Measurements from ENCODE around the gene STAT4. TPM values are rescaled to one million over a fixed set of nuclear protein-coding genes. Genes with fewer than 3 reads are reported as not detected.

STAT4 gene
- total RNA-seq, 1 experiment from 2014 or later = 0.71 TPM

- Histone ChIP-seq H3K4me1 (ENCODE audit: insufficient read depth, low read length, poor library complexity, severe bottlenecking) (peaks cover 9% of the 10 kb centered on the region), H3K4me3 (ENCODE audit: low read depth, low read length, poor library complexity, severe bottlenecking) (no peak overlapping the region), H3K36me3 (ENCODE audit: insufficient read depth, low read length, poor library complexity, severe bottlenecking) (no peaks in the 10 kb centered on the region), H3K9me3 (ENCODE audit: low read depth, low read length, poor library complexity, severe bottlenecking) (no peaks in the 10 kb centered on the region), H3K27ac (ENCODE audit: low read depth, low read length, poor library complexity, severe bottlenecking) (peak overlapping the region; percentile 5), H3K27me3 (replicated peaks; ENCODE audit: insufficient read depth, low read depth, low read length, poor library complexity) (no peaks in the 10 kb centered on the region)
- peak; percentile 12 for DNase-seq (ENCODE audit: low spot score)
- ChIA-PET POLR2A (ENCODE audit: low non-redundant PET) (no interaction called here), CTCF (no interaction called here)
- no peak for TF ChIP-seq EZH2 (IDR thresholded peaks at IDR 0.05; ENCODE audit: borderline replicate concordance, low read depth, low read length, poor library complexity, severe bottlenecking)
- no peak for TF ChIP-seq CTCF (conservative IDR thresholded peaks at IDR 0.05; ENCODE audit: low read depth, low read length)
- intact Hi-C loops (cut with micrococcal nuclease; ENCODE audit: unreplicated experiment) = no loop called here
- no TSS peak for BruUV-seq (replicated peaks)
Measured at GRCh38 chr2:191066197-191066918, 84.4 kb downstream of the STAT4 start.

GRCh38 chr2:191065785-191066184 is 85.0 kb downstream of the STAT4 start:
- CTCF ChIA-PET = no interaction called here
- Histone ChIP-seq H3K4me1 (ENCODE audit: insufficient read depth, low read length, poor library complexity, severe bottlenecking) (peaks cover 9% of the 10 kb centered on the region), H3K27me3 (replicated peaks; ENCODE audit: insufficient read depth, low read depth, low read length, poor library complexity) (no peaks in the 10 kb centered on the region), H3K9me3 (ENCODE audit: low read depth, low read length, poor library complexity, severe bottlenecking) (no peaks in the 10 kb centered on the region), H3K36me3 (ENCODE audit: insufficient read depth, low read length, poor library complexity, severe bottlenecking) (no peaks in the 10 kb centered on the region), H3K4me3 (ENCODE audit: low read depth, low read length, poor library complexity, severe bottlenecking) (no peak overlapping the region), H3K27ac (ENCODE audit: low read depth, low read length, poor library complexity, severe bottlenecking) (no peak overlapping the region)
- TF ChIP-seq CTCF (conservative IDR thresholded peaks at IDR 0.05; ENCODE audit: low read depth, low read length) (no peak), EZH2 (IDR thresholded peaks at IDR 0.05; ENCODE audit: borderline replicate concordance, low read depth, low read length, poor library complexity, severe bottlenecking) (no peak)
- no TSS peak for BruUV-seq (replicated peaks)
- POLR2A ChIA-PET (ENCODE audit: low non-redundant PET) = no interaction called here
- no peak for DNase-seq (ENCODE audit: low spot score)
- intact Hi-C loops (cut with micrococcal nuclease; ENCODE audit: unreplicated experiment) = no loop called here

- POLR2A ChIA-PET (ENCODE audit: low non-redundant PET) = no interaction called here
- no peaks in the 10 kb centered on the region for H3K27me3 ChIP-seq (replicated peaks; ENCODE audit: insufficient read depth, low read depth, low read length, poor library complexity)
- BruUV-seq (replicated peaks) = no TSS peak
- intact Hi-C loops (cut with micrococcal nuclease; ENCODE audit: unreplicated experiment) = no loop called here
- H3K36me3 ChIP-seq (ENCODE audit: insufficient read depth, low read length, poor library complexity, severe bottlenecking) = no peaks in the 10 kb centered on the region
- TF ChIP-seq CTCF (conservative IDR thresholded peaks at IDR 0.05; ENCODE audit: low read depth, low read length) (no peak), EZH2 (IDR thresholded peaks at IDR 0.05; ENCODE audit: borderline replicate concordance, low read depth, low read length, poor library complexity, severe bottlenecking) (no peak)
- no peak for DNase-seq (ENCODE audit: low spot score)
- CTCF ChIA-PET = no interaction called here
- no peak overlapping the region for H3K4me3 ChIP-seq (ENCODE audit: low read depth, low read length, poor library complexity, severe bottlenecking)
- peaks cover 9% of the 10 kb centered on the region for H3K4me1 ChIP-seq (ENCODE audit: insufficient read depth, low read length, poor library complexity, severe bottlenecking)
- no peaks in the 10 kb centered on the region for H3K9me3 ChIP-seq (ENCODE audit: low read depth, low read length, poor library complexity, severe bottlenecking)
- no peak overlapping the region for H3K27ac ChIP-seq (ENCODE audit: low read depth, low read length, poor library complexity, severe bottlenecking)
Measured at GRCh38 chr2:191064590-191064989, 86.2 kb downstream of the STAT4 start.

All from A673 (cell line).